Measurements from ENCODE around the gene NRCAM.

The NRCAM gene

DNA sequence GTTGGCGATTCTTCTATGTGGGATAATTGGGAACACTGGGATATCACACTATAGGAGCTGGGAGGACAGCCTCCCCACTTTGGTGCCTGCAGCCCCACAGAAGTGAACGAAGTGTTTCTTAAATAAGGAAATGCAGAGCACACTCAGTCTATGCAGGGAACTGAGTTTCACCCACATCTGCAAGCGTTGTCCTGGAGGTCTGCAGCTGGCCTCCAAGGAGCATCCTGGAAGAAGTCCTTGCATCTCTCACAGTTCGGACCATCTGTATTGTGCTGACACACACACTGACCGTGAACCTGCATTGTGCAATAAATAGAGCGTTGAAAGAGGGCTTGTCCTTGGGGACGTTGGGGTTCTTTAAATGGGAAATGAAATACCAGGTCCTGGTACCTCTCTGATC lies 351.9 kb downstream of the NRCAM start:
- H2BK12ac ChIP-seq (ENCODE audit: low read length in 2 of 2): peak overlapping the region; percentile 19 to 71
- H3K4me2 ChIP-seq (ENCODE audit: low read length, poor library complexity, severe bottlenecking): no peak overlapping the region
- peak; percentile 54 for DNase-seq
- H3K27me3 ChIP-seq (ENCODE audit: control insufficient read depth in 1 of 2, insufficient read depth in 1 of 2, low read length in 2 of 2): no peaks in the 10 kb centered on the region
- H3K79me1 ChIP-seq (replicated peaks; ENCODE audit: low read length, poor library complexity, severe bottlenecking): no peaks in the 10 kb centered on the region
- no peaks in the 10 kb centered on the region for H3K9me3 ChIP-seq (ENCODE audit: control insufficient read depth, low read length)
- H3K27ac ChIP-seq (ENCODE audit: low read length, poor library complexity, severe bottlenecking): no peak overlapping the region
- H3K4me3 ChIP-seq (ENCODE audit: insufficient read depth in 1 of 2, low read depth in 1 of 2, low read length in 2 of 2): no peak overlapping the region
- peak overlapping the region; percentile 77 for H4K91ac ChIP-seq (ENCODE audit: low read length)
- no peak overlapping the region for H3K4ac ChIP-seq (ENCODE audit: low read depth in 1 of 2, low read length in 2 of 2)
- H4K8ac ChIP-seq (ENCODE audit: low read length): peak overlapping the region; percentile 61
- H3K9ac ChIP-seq (ENCODE audit: low read length): no peak overlapping the region
- no peak overlapping the region for H3K23ac ChIP-seq (ENCODE audit: low read length in 2 of 2)
- H3K4me1 ChIP-seq (ENCODE audit: control insufficient read depth, insufficient read depth, low read depth, low read length): peaks cover 2% of the 10 kb centered on the region
- no peak overlapping the region for H3K14ac ChIP-seq (ENCODE audit: low read length in 2 of 2)
- H3K36me3 ChIP-seq (ENCODE audit: control insufficient read depth in 1 of 2, insufficient read depth in 2 of 2, low read depth in 1 of 2, low read length in 2 of 2): no peaks in the 10 kb centered on the region
- 91% methylated on average over 5 of the region's 7 CpGs for WGBS
- H3K18ac ChIP-seq (ENCODE audit: low read depth in 1 of 2, low read length in 2 of 2): peak overlapping the region; percentile 22 to 37
- peak overlapping the region; percentile 91 for H2BK120ac ChIP-seq (ENCODE audit: low read depth, low read length)
- H2BK5ac ChIP-seq (ENCODE audit: low read depth, low read length, poor library complexity, severe bottlenecking): no peak overlapping the region
- H2AK5ac ChIP-seq (ENCODE audit: low read length, severe bottlenecking): no peak overlapping the region
- no peak overlapping the region for H2AFZ ChIP-seq (ENCODE audit: low read depth, low read length)
- no peak overlapping the region for H2BK15ac ChIP-seq (ENCODE audit: low read depth, poor library complexity, severe bottlenecking)

DNA sequence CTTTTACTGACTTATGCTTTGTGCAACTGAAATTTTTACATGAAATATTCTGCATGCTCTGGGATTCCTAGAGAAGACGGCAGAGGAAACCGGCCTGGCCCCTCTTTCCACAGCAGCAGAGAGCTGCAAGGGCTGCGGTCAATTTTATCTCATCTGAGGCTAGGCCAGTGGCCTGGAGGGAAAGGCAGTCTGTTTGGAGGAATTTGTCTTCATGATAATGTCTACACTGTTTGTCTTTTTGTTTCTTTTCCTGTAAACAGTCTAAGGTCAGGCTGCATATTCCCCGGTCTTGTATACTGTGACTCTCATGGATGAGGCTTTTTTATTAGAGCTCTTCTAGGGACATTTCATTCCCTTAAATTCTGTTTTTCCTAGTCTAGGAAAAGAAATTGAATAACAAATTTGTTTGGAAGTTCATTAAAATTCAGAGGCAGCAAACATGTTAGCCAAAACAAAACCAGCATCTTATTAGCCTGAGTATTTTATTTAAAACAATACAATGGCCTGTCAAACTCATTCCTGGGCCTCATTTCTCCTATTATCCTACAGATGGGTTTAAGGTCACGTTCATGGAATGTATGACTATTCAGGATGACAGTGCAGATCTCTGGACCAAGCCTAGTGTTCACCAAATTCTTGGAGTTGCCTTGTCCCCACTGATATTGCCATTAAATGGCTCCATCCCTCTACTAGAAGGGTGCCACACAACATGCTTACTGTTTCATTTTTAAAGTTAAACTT lies 352.5 kb downstream of the NRCAM start:
- Histone ChIP-seq H4K8ac (ENCODE audit: low read length) (peak overlapping the region; percentile 61), H3K27me3 (ENCODE audit: control insufficient read depth in 1 of 2, insufficient read depth in 1 of 2, low read length in 2 of 2) (no peaks in the 10 kb centered on the region)

DNA sequence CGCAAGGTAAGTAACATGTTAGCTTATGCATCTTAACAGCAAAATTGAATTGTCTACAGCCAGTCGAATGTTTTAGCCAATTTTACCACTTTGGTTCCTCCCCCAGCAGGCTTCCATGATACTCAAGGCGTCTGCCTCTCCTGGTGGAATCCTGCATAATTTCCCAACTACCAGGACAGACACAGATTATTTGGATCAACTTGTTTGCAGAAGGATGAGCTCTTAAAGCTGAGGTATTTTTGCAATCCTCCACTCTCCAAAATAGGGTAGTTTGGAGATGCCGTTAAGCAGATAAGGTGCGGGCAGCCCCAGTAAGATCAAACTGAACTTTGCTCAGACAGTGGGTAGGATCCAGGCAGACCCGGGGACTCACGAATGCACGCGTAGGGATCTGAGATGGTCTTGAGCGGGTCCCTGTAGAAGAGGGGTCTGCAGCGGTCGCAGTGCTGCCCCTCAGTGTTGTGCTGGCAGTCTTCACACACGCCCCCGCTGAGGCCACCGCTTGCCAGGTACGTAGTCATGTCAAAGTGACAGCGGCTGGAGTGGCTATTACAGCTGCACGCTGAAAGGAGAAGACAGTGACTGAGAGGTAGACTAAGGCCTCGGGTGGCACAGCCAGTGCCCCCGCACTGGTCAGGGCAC lies 353.4 kb downstream of the NRCAM start:
- no peak overlapping the region for H2AK5ac ChIP-seq (ENCODE audit: low read length, severe bottlenecking)
- DNase-seq: no peak
- no peaks in the 10 kb centered on the region for H3K79me1 ChIP-seq (replicated peaks; ENCODE audit: low read length, poor library complexity, severe bottlenecking)
- H3K27ac ChIP-seq (ENCODE audit: low read length, poor library complexity, severe bottlenecking): no peak overlapping the region
- peak overlapping the region in 1 of 2 experiments; percentile 87 for H3K14ac ChIP-seq (ENCODE audit: low read length in 2 of 2)
- H3K18ac ChIP-seq (ENCODE audit: low read depth in 1 of 2, low read length in 2 of 2): peak overlapping the region; percentile 17 to 83
- H3K9ac ChIP-seq (ENCODE audit: low read length): no peak overlapping the region
- no peaks in the 10 kb centered on the region for H3K27me3 ChIP-seq (ENCODE audit: control insufficient read depth in 1 of 2, insufficient read depth in 1 of 2, low read length in 2 of 2)
- H2AFZ ChIP-seq (ENCODE audit: low read depth, low read length): no peak overlapping the region
- H2BK120ac ChIP-seq (ENCODE audit: low read depth, low read length): peak overlapping the region; percentile 76
- no peak overlapping the region for H3K4me2 ChIP-seq (ENCODE audit: low read length, poor library complexity, severe bottlenecking)
- H3K9me3 ChIP-seq (ENCODE audit: control insufficient read depth, low read length): no peaks in the 10 kb centered on the region
- H3K4ac ChIP-seq (ENCODE audit: low read depth in 1 of 2, low read length in 2 of 2): peak overlapping the region; percentile 46 to 72
- H2BK12ac ChIP-seq (ENCODE audit: low read length in 2 of 2): peak overlapping the region; percentile 51 to 99
- H2BK15ac ChIP-seq (ENCODE audit: low read depth, poor library complexity, severe bottlenecking): peak overlapping the region; percentile 44
- peak overlapping the region; percentile 16 for H4K91ac ChIP-seq (ENCODE audit: low read length)
- peak overlapping the region; percentile 45 for H4K8ac ChIP-seq (ENCODE audit: low read length)
- no peak overlapping the region for H2BK5ac ChIP-seq (ENCODE audit: low read depth, low read length, poor library complexity, severe bottlenecking)
- WGBS: 97% methylated on average over 19 of the region's 20 CpGs
- H3K36me3 ChIP-seq (ENCODE audit: control insufficient read depth in 1 of 2, insufficient read depth in 2 of 2, low read depth in 1 of 2, low read length in 2 of 2): no peaks in the 10 kb centered on the region
- no peaks in the 10 kb centered on the region for H3K4me1 ChIP-seq (ENCODE audit: control insufficient read depth, insufficient read depth, low read depth, low read length)
- no peak overlapping the region for H3K23ac ChIP-seq (ENCODE audit: low read length in 2 of 2)
- H3K4me3 ChIP-seq (ENCODE audit: insufficient read depth in 1 of 2, low read depth in 1 of 2, low read length in 2 of 2): no peak overlapping the region

More for the DNA sequence above, 352.5 kb downstream of the NRCAM start:
- Histone ChIP-seq H2BK5ac (ENCODE audit: low read depth, low read length, poor library complexity, severe bottlenecking) (no peak overlapping the region), H2BK15ac (ENCODE audit: low read depth, poor library complexity, severe bottlenecking) (no peak overlapping the region), H2AFZ (ENCODE audit: low read depth, low read length) (no peak overlapping the region), H4K91ac (ENCODE audit: low read length) (peak overlapping the region; percentile 77), H3K4ac (ENCODE audit: low read depth in 1 of 2, low read length in 2 of 2) (peak overlapping the region in 1 of 2 experiments; percentile 54), H3K79me1 (replicated peaks; ENCODE audit: low read length, poor library complexity, severe bottlenecking) (no peaks in the 10 kb centered on the region), H3K23ac (ENCODE audit: low read length in 2 of 2) (no peak overlapping the region), H3K36me3 (ENCODE audit: control insufficient read depth in 1 of 2, insufficient read depth in 2 of 2, low read depth in 1 of 2, low read length in 2 of 2) (no peaks in the 10 kb centered on the region), H3K9me3 (ENCODE audit: control insufficient read depth, low read length) (no peaks in the 10 kb centered on the region), H2AK5ac (ENCODE audit: low read length, severe bottlenecking) (peak overlapping the region; percentile 46), H3K27ac (ENCODE audit: low read length, poor library complexity, severe bottlenecking) (no peak overlapping the region), H3K4me3 (ENCODE audit: insufficient read depth in 1 of 2, low read depth in 1 of 2, low read length in 2 of 2) (no peak overlapping the region), H3K18ac (ENCODE audit: low read depth in 1 of 2, low read length in 2 of 2) (peak overlapping the region; percentile 28 to 72), H3K14ac (ENCODE audit: low read length in 2 of 2) (no peak overlapping the region), H2BK120ac (ENCODE audit: low read depth, low read length) (peak overlapping the region; percentile 91), H3K9ac (ENCODE audit: low read length) (no peak overlapping the region), H3K4me2 (ENCODE audit: low read length, poor library complexity, severe bottlenecking) (no peak overlapping the region), H3K4me1 (ENCODE audit: control insufficient read depth, insufficient read depth, low read depth, low read length) (peaks cover 2% of the 10 kb centered on the region), H2BK12ac (ENCODE audit: low read length in 2 of 2) (peak overlapping the region in 1 of 2 experiments; percentile 25)
- peak; percentile 76 for DNase-seq
- WGBS: 44% methylated on average over 4 of the region's 5 CpGs

DNA sequence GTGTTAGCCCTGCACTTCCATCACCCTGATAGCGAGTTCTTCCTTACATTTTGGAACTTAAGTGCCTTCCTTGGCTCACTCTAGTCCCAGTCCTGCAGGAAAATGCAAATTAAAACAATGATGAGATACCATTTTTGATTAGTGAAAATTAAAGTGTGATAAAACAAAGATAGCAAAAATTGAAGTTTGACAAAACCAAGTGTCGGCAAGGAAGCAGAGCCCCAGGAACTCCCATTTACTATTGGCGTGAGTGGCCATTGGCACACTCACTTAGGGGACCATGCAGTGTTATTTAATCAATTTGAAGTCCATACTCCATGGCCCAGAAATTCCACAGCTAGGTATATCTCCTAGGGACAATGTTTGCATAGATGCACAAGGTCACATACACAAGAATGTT lies 354.5 kb downstream of the NRCAM start:
- Histone ChIP-seq H3K14ac (ENCODE audit: low read length in 2 of 2) (peak overlapping the region in 1 of 2 experiments; percentile 74), H3K23ac (ENCODE audit: low read length in 2 of 2) (no peak overlapping the region), H3K27ac (ENCODE audit: low read length, poor library complexity, severe bottlenecking) (no peak overlapping the region), H2BK12ac (ENCODE audit: low read length in 2 of 2) (no peak overlapping the region), H2AFZ (ENCODE audit: low read depth, low read length) (no peak overlapping the region), H2AK5ac (ENCODE audit: low read length, severe bottlenecking) (no peak overlapping the region), H2BK120ac (ENCODE audit: low read depth, low read length) (no peak overlapping the region), H4K8ac (ENCODE audit: low read length) (no peak overlapping the region), H3K27me3 (ENCODE audit: control insufficient read depth in 1 of 2, insufficient read depth in 1 of 2, low read length in 2 of 2) (no peaks in the 10 kb centered on the region), H3K36me3 (ENCODE audit: control insufficient read depth in 1 of 2, insufficient read depth in 2 of 2, low read depth in 1 of 2, low read length in 2 of 2) (no peaks in the 10 kb centered on the region), H3K79me1 (replicated peaks; ENCODE audit: low read length, poor library complexity, severe bottlenecking) (no peaks in the 10 kb centered on the region), H3K18ac (ENCODE audit: low read depth in 1 of 2, low read length in 2 of 2) (no peak overlapping the region), H3K9ac (ENCODE audit: low read length) (no peak overlapping the region), H3K4ac (ENCODE audit: low read depth in 1 of 2, low read length in 2 of 2) (no peak overlapping the region), H3K9me3 (ENCODE audit: control insufficient read depth, low read length) (no peaks in the 10 kb centered on the region), H2BK15ac (ENCODE audit: low read depth, poor library complexity, severe bottlenecking) (no peak overlapping the region), H2BK5ac (ENCODE audit: low read depth, low read length, poor library complexity, severe bottlenecking) (no peak overlapping the region), H3K4me2 (ENCODE audit: low read length, poor library complexity, severe bottlenecking) (no peak overlapping the region), H3K4me1 (ENCODE audit: control insufficient read depth, insufficient read depth, low read depth, low read length) (no peaks in the 10 kb centered on the region), H3K4me3 (ENCODE audit: insufficient read depth in 1 of 2, low read depth in 1 of 2, low read length in 2 of 2) (no peak overlapping the region), H4K91ac (ENCODE audit: low read length) (no peak overlapping the region)
- no peak for DNase-seq
- 100% methylated on average over 3 of the region's 3 CpGs for WGBS
